Peyer's patch (tissue), 4 donors: ENCODE measurements around the gene F7. TPM values are rescaled to one million over a fixed set of nuclear protein-coding genes. Genes with fewer than 3 reads are reported as not detected.
"Not testable (repeated sequence)": the region's sequence is repeated elsewhere in the genome, so short reads cannot be mapped to it uniquely, and the experiment has no call there.

Source experiments
- DNase-seq, 3 donors: peaks; one replicate each; pipeline ENCODE4 v3.0.0-alpha.2; 2017 to 2019
- H3K27ac ChIP-seq, 4 donors: fragments of 200-600 bp; sonication (generic); one replicate each; pipeline ENCODE4 v1.5.1; 2016 to 2019
- H3K27me3 ChIP-seq, 2 donors: fragments of 200-600 bp; sonication (generic); one replicate each; pipeline ENCODE4 v1.5.1; 2019
- H3K36me3 ChIP-seq, 3 donors: fragments of 200-600 bp; sonication (generic); one replicate each; pipeline ENCODE4 v1.5.1; 2016 to 2019
- H3K4me1 ChIP-seq, 4 donors: fragments of 200-600 bp; sonication (generic); one replicate each; pipeline ENCODE4 v1.5.1; 2016 to 2019
- H3K4me3 ChIP-seq, 4 donors: fragments of 200-600 bp; sonication (generic); 1 replicate in 3 of 4; 2 replicates in 1 of 4; pipeline ENCODE4 v1.5.1; 2016 to 2019; ENCODE audit warnings: mild to moderate bottlenecking in 1 of 4
- H3K9me3 ChIP-seq, 4 donors: fragments of 200-600 bp; sonication (generic); one replicate each; pipeline ENCODE4 v1.5.1; 2016 to 2019; ENCODE audit warnings: mild to moderate bottlenecking in 1 of 4
- POLR2A ChIP-seq, 2 donors: fragments of 450-650 bp; IDR thresholded peaks; one replicate each; pipeline ENCODE4 v1.5.1; 2017; ENCODE audit warnings: antibody characterized with exemption in 2 of 2, mild to moderate bottlenecking in 2 of 2, moderate library complexity in 2 of 2
- total RNA-seq, 4 donors: library from RNA; depleted of rRNA; stranded (reverse); fragments of >200 nt; gene quantifications; one replicate each; pipeline ENCODE4 v1.1.0, GENCODE V29; 2016
- TF ChIP-seq, protein P1 (sequence below), 6 experiments: fragments of 450-650 bp in 4 of 6; fragments of 200-600 bp in 2 of 6; sonication (generic) in 1 of 6; IDR thresholded peaks; one replicate each; pipeline ENCODE4 v1.5.1; 2017 to 2019; ENCODE audit warnings: antibody characterized with exemption in 6 of 6, mild to moderate bottlenecking in 3 of 6, moderate library complexity in 1 of 6

The F7 gene
- total RNA-seq, 4 donors from 2014 or later, result 1.9 to 2.9 TPM; not detected in 2

DNA sequence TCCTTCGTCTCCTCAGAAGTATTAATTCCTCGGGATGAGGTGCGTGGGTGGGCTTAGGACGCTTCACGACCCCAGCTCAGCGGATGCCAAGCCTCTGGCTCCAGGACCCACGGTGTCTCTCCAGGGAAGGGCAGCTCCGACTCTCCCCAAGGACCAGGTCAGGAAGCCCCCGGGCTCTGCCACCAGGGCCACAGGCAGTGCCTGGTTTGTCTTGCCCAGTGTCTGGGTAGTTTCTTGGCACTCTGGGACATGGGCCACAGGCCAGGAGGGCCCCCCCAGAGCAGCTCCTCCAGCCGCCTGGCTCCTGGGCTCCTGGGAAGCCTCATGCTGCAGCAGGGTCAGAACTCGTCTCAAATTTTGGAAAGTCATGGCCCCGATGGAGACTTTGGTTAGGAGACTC is 55.4 kb downstream of the F7 start:
- H3K27ac ChIP-seq, result no peak overlapping the region
- no peak for TF ChIP-seq POLR2A (IDR thresholded peaks at IDR 0.05)
- TF ChIP-seq, protein P1, sequence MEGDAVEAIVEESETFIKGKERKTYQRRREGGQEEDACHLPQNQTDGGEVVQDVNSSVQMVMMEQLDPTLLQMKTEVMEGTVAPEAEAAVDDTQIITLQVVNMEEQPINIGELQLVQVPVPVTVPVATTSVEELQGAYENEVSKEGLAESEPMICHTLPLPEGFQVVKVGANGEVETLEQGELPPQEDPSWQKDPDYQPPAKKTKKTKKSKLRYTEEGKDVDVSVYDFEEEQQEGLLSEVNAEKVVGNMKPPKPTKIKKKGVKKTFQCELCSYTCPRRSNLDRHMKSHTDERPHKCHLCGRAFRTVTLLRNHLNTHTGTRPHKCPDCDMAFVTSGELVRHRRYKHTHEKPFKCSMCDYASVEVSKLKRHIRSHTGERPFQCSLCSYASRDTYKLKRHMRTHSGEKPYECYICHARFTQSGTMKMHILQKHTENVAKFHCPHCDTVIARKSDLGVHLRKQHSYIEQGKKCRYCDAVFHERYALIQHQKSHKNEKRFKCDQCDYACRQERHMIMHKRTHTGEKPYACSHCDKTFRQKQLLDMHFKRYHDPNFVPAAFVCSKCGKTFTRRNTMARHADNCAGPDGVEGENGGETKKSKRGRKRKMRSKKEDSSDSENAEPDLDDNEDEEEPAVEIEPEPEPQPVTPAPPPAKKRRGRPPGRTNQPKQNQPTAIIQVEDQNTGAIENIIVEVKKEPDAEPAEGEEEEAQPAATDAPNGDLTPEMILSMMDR (IDR thresholded peaks at IDR 0.05), result no peak
- H3K4me1 ChIP-seq, result no peaks in the 10 kb centered on the region
- H3K27me3 ChIP-seq, result peaks cover 0 to 4% of the 10 kb centered on the region in 2 donors
- H3K36me3 ChIP-seq, result no peaks in the 10 kb centered on the region
- no peak overlapping the region for H3K4me3 ChIP-seq
- DNase-seq, result no peak
- H3K9me3 ChIP-seq, result no peaks in the 10 kb centered on the region

DNA sequence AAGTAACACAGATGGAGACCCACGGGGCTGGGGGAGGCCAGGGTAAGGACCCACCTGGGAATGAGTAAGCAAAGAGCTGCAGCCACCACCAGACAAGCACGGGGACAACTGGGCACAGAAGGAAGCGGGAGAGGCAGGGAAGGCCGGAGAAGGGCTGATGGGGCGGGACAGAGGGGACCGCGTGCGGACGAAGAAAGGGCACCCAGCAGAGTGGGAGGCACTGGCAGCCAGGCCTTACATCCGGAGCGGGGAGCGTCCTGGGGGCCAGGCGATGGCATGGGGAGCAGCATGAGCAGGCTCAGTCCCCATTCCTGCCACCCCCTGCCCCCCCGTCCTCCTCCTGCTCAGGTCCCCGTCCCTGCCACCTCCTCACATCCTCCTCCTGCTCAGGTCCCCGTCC is 55.8 kb downstream of the F7 start:
- TF ChIP-seq, protein P1 (IDR thresholded peaks at IDR 0.05), result no peak
- no peak for TF ChIP-seq POLR2A (IDR thresholded peaks at IDR 0.05)
- peaks cover 0 to 4% of the 10 kb centered on the region in 2 donors for H3K27me3 ChIP-seq
- H3K27ac ChIP-seq, result no peak overlapping the region
- no peaks in the 10 kb centered on the region for H3K36me3 ChIP-seq
- H3K9me3 ChIP-seq, result no peaks in the 10 kb centered on the region
- no peak overlapping the region for H3K4me3 ChIP-seq
- no peaks in the 10 kb centered on the region for H3K4me1 ChIP-seq
- DNase-seq, result no peak

DNA sequence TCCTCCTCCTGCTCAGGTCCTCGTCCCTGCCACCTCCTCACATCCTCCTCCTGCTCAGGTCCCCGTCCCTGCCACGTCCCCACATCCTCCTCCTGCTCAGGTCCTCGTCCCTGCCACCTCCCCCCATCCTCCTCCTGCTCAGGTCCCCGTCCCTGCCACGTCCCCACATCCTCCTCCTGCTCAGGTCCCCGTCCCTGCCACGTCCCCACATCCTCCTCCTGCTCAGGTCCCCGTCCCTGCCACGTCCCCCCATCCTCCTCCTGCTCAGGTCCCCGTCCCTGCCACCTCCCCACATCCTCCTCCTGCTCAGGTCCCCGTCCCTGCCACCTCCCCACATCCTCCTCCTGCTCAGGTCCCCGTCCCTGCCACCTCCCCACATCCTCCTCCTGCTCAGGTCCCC is 56.4 kb downstream of the F7 start:
- H3K4me3 ChIP-seq, H3K4me1 ChIP-seq, H3K36me3 ChIP-seq, H3K9me3 ChIP-seq, DNase-seq, H3K27me3 ChIP-seq, H3K27ac ChIP-seq: not testable (repeated sequence)

DNA sequence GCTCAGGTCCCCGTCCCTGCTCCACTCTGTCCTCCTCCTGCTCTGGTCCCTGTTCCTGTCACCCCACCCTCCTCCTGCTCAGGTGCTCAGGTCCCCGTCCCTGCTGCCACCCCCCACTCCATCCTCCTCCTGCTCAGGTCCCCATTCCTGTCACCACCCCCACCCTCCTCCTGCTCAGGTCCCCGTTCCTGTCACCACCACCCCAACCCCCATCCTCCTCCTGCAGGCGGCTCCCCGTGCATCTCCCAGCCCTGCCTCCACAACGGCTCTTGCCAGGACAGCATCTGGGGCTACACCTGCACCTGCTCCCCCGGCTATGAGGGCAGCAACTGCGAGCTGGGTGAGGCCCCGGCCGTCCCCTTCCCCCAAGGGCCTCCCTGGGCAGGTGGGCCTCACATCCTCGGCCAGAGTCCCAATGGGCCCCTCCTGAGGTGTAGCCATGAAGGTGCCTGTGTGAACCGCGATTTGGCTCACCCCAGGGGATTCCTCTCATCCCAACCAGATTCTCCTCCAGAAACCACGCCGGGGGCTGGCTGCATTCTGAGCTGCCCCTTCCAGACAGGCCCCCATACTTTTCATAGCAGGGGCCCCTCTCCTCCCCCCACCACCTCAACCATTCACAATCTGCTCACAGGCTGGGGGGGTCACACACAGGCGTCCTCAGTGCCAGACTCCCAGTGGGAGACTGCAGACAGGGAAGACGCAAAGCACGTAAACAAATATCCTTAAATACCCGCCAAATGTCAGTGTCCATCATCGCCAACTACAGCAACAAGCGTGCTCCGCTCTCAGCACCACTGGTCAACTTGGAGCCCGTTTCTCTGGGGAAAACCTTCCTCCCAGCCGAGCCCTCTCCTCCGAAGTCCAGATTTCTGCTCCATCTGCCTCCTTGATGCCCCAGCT is 57.4 kb downstream of the F7 start:
- no peak for DNase-seq
- Histone ChIP-seq H3K27ac (no peak overlapping the region), H3K4me3 (no peak overlapping the region), H3K9me3 (no peaks in the 10 kb centered on the region), H3K4me1 (no peaks in the 10 kb centered on the region), H3K36me3 (no peaks in the 10 kb centered on the region), H3K27me3 (peaks cover 0 to 4% of the 10 kb centered on the region in 2 donors)
- TF ChIP-seq, protein P1 (IDR thresholded peaks at IDR 0.05), result no peak
- no peak for TF ChIP-seq POLR2A (IDR thresholded peaks at IDR 0.05)

DNA sequence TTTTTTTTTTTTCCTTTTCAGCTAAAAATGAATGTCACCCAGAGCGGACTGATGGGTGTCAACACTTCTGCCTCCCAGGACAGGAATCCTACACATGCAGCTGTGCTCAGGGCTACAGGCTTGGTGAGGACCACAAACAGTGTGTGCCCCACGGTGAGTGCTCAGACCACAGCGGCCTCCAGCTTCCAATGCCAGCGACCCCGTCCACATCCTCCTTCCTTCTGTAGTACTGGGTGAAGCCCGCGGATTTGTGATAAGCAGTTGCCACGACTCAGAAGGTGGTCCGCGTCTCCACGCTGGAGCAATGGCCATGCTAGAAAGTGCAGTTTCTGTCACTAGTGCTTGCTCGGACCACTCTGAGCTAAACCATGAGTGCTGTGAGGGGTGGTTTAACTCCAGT is 58.9 kb downstream of the F7 start:
- no peak for DNase-seq
- Histone ChIP-seq H3K27ac (no peak overlapping the region), H3K36me3 (no peaks in the 10 kb centered on the region), H3K9me3 (no peaks in the 10 kb centered on the region), H3K27me3 (peaks cover 0 to 4% of the 10 kb centered on the region in 2 donors), H3K4me3 (no peak overlapping the region), H3K4me1 (no peaks in the 10 kb centered on the region)
- no peak for TF ChIP-seq POLR2A (IDR thresholded peaks at IDR 0.05)
- TF ChIP-seq, protein P1 (IDR thresholded peaks at IDR 0.05), result no peak

DNA sequence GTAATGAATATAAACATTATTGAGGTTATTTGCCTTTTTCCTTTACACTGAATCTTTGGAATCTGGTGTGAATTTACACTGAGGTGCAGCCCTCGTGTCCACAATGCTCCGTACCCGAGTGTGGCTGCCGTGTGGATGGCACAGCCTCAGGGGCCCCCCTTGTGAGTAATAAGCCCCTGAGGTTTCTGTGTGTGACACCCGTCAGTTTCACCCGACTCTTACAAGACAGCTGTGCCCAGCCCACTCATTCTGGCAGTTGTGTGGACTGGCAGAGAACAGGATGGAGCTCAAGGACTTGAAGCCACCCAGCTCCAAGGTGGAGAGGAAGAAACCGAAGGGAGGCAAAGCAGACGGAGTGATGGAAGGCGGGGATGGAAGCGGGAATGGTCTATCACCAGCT is 60.7 kb downstream of the F7 start:
- no peaks in the 10 kb centered on the region for H3K9me3 ChIP-seq

More for the DNA sequence above, 60.7 kb downstream of the F7 start:
- TF ChIP-seq, protein P1 (IDR thresholded peaks at IDR 0.05), result no peak
- TF ChIP-seq POLR2A (IDR thresholded peaks at IDR 0.05), result no peak
- H3K27me3 ChIP-seq, result peaks cover 0 to 4% of the 10 kb centered on the region in 2 donors
- no peak for DNase-seq
- no peak overlapping the region for H3K4me3 ChIP-seq
- no peak overlapping the region for H3K27ac ChIP-seq
- peaks cover 0 to 3% (median 0%) of the 10 kb centered on the region in 3 donors for H3K36me3 ChIP-seq
- H3K4me1 ChIP-seq, result no peaks in the 10 kb centered on the region
